ENCODE results near the gene ZNF296.

DNA sequence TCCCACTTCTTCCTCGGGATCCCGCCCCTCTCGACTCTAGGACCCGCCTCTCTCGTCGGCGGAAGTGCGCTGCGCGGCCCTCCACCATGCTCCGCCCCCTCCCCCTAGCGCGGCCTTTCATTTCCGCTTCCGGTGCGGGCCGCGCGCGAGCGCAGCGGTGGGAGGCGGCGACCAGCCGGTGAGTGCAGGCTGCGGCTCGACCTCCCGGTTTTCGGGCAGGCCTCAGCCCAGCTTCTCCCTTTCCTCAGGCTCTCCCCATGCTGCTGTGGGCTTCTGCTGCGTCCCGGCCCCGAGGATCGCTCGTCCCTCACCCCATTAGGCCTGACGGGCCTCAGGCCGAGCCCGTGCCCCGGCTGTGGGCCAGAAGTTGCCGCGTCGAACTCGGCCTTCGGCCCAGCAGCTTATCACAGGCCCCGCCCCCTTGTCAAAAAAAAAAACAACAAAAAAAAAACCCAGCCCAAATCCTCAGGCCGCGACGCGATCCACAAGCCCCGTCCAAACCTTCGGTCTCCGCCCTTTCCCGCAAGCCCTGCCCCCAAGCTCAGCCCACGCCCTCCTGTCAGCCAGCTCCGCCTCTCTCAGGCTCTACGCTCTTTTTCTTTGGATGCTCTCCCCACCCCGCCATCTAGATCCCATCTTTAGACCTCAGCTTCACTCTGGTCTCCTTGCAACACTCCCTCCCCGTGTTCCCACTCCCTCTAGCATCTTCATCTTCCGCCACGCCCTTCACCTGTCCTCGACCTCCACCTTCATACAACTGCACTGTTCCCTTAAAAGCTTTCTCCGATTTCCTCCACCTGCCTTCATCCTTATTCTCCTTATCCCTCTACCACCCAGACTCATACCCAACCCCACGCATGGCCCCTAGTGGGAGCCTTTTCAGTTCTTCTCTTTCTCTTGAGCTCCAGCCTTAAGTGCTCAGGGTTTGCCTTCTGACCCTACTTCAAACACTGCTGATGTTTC, 37.1 kb downstream of the ZNF296 start, which contains the start of gene CLASRP:
- TF ChIP-seq, protein P1, sequence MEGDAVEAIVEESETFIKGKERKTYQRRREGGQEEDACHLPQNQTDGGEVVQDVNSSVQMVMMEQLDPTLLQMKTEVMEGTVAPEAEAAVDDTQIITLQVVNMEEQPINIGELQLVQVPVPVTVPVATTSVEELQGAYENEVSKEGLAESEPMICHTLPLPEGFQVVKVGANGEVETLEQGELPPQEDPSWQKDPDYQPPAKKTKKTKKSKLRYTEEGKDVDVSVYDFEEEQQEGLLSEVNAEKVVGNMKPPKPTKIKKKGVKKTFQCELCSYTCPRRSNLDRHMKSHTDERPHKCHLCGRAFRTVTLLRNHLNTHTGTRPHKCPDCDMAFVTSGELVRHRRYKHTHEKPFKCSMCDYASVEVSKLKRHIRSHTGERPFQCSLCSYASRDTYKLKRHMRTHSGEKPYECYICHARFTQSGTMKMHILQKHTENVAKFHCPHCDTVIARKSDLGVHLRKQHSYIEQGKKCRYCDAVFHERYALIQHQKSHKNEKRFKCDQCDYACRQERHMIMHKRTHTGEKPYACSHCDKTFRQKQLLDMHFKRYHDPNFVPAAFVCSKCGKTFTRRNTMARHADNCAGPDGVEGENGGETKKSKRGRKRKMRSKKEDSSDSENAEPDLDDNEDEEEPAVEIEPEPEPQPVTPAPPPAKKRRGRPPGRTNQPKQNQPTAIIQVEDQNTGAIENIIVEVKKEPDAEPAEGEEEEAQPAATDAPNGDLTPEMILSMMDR (IDR thresholded peaks at IDR 0.05), result peak in 1 of 4 experiments; percentile 31
- peak; percentile 96 for TF ChIP-seq POLR2AphosphoS5 (IDR thresholded peaks at IDR 0.05)

Data from prostate gland (tissue), 2 donors.